NCI-H2171 (cell line): ENCODE measurements around the gene SLC39A2.
"Not testable (repeated sequence)": the region's sequence is repeated elsewhere in the genome, so short reads cannot be mapped to it uniquely, and the experiment has no call there.

Source experiments
- DNase-seq: peaks from one replicate; lab custom pipeline; 2025; lab: John Stamatoyannopoulos, UW

The SLC39A2 gene

DNA sequence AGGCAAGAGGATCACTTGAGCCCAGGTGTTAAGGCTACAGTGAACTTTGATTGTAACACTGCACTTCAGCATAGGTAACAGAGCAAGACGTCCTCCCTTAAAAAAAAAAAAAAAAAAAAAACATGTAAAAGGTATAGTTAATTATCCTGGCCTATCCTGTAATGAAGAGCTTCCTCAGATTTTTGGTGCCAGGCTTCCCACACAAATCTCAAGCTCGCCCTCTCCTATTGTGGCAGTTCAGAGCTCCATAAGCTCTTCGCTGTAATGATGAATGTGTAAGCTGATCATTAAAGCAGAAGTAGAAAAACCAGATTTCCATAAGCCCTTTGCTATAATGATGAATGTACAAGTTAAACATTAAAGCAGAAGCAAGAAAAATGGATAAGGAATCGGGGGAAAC, 2.0 kb upstream of the SLC39A2 start:
- DNase-seq = no peak

DNA sequence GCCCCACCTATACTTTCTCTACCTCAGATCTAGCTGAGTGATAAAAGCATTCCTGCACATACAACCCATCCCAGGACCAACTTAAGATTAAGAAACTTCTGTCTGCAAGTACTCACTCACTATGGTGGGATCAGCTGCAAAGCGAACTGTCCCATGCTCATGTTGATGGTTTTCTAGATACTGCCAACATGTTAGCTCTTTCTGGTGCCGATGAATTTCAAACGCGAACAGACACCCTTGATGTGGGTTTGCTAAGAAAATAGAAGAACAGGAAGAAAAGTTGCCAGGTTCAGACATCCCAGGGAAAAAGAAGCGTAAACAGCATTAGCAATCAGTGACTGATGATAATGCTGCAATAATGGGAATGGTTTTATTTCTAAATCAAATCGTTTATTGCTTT, 1.5 kb upstream of the SLC39A2 start:
- DNase-seq = no peak

DNA sequence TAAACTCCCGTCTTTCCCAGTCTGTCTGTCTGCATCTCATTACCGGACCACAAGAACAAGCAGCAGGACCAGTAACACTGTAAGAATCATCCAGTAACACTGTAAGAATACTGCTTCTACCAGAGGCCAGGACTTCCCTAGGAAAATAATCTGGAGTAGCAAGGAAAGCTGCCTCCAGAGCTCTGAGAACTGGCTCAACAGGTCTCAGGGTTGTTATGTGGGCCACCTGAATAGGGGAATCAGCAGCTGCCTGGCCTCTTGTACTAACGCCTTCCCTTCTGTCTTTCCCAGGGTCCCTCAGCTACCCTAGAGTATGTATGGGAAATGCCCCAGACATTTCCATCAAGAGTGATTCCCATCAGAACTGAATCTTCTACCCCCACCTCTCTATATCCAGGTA, 954 bp upstream of the SLC39A2 start:
- no peak for DNase-seq

DNA sequence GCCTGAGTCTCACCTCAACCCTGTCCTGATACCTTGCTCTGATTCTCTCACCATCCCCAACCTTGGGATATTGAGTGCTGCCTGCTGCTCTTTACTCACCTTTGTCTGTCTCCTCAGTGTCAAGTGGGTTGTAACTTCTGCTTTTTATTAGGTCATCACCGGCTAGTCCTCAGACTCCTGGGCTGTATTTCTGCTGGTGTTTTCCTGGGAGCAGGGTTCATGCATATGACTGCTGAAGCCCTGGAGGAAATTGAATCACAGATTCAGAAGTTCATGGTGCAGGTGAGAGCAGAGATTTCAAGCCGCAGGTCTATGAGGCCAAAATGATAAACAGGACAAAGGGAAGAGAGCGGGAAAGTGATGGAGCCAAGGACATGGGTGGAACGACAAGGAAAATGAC, 498 bp downstream of the SLC39A2 start:
- DNase-seq = no peak

DNA sequence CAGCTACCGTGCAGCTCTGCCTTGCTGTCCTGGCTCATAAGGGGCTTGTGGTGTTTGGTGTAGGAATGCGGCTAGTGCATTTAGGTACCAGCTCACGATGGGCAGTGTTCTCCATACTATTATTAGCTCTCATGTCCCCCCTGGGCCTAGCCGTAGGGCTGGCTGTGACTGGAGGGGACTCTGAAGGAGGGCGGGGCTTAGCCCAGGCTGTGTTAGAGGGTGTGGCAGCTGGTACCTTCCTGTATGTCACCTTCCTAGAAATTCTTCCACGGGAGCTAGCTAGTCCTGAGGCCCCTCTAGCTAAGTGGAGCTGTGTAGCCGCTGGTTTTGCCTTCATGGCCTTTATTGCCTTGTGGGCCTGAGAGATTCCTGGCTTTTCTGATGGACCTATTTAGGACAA, 2.1 kb downstream of the SLC39A2 start:
- DNase-seq = no peak

DNA sequence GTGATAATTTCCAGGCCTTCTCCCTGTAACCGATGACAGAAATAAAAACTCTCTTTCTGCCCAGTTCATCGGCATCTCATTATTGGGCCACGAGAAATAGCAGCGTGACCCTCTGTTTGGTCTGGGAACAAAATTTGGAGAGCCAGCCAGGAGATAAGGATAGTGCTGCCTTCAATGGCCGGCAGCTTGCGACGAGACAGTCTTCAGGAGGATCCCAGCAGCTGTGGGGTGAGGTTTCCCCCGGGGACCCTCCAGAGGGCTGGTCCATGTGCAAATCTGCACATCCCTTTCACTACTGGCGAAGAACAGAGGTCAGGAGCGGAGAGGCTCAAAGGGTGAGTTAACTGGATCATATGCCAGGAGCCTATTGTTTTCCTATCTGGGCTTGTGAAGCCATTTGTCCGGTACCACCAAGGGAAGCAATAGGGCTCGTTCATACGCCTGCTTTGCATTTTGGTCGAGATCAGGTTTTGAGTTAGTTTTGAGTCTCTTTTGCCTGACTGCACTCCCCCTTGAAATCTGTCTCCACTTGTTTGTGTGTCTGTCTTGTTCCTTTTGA, 4.8 kb downstream of the SLC39A2 start:
- DNase-seq = no peak

DNA sequence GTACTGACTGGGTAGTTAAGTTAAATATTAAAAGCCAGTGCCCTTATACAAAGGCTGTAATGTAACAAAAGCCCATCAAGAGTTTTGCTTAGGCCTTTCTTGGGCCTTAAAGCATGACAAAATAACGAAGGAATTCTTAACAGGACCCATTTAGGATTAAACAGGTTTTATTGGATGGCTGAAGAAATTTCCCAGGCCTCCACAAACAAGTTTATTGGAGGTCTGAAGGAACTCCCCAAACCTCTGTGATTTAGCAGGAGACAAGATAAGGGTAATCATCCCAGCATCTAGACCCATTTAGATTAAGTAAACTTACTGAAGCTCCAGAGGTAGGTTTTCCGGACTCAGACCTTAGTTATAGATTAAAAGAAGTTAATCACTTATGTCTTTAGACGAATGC, 10.6 kb downstream of the SLC39A2 start:
- DNase-seq = not testable (repeated sequence)

DNA sequence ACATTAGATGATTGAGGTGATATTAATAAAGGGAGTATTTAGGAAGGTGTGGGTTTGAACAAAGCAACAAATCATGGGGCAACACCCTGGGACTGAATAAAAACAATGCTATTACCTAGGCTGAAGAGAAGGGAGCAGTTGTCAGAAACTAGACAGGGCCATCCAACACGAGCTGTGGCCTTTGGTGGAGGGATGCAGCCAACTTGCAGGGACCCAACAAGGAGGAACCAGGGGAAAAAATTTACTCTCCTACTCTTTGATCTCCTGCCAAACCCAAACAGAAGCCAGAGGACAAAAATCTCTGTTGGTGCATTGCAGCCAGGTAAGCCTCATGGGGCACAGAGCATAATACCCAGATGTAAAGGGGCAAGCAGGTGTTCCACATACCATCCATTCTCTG, 12.0 kb downstream of the SLC39A2 start:
- no peak for DNase-seq

DNA sequence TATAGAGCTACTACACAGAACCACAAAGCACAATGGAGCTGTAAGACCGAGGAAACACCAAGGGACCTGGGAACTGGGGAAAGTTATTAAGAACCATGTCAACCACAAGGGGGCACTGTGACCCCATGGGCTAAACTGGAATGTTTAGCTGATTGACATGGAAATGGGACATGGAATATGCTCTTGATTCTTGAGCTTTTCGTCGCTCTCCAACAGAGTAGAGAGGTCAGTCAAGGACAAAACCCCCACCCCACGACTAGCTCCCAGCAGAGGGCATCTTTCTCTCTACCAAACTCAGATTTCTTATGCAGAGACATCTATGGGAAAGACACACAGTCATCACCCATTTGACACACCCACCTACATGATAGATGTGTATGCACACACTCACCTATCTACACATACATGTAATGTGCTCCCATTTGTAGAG, 15.7 kb downstream of the SLC39A2 start:
- DNase-seq = peak; percentile 94

DNA sequence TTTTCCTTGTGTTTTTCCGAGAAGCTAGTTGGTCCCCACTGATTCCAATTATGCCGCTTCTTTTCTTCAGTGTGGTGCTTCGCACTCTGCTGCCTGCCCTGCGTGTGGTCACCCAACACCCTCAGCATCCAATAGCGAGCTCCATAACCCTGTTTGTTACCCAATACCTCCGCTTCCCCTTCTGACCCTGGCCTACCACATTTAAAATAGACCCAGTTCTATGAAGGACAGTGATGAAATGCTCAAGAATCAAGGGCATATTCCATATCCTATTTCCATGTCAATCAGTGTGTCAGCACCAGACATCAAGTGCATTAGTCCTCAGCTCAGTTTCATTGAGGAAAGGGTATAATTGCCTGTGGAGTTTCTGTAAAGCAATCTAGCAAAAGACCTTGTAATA, 16.2 kb downstream of the SLC39A2 start:
- no peak for DNase-seq

DNA sequence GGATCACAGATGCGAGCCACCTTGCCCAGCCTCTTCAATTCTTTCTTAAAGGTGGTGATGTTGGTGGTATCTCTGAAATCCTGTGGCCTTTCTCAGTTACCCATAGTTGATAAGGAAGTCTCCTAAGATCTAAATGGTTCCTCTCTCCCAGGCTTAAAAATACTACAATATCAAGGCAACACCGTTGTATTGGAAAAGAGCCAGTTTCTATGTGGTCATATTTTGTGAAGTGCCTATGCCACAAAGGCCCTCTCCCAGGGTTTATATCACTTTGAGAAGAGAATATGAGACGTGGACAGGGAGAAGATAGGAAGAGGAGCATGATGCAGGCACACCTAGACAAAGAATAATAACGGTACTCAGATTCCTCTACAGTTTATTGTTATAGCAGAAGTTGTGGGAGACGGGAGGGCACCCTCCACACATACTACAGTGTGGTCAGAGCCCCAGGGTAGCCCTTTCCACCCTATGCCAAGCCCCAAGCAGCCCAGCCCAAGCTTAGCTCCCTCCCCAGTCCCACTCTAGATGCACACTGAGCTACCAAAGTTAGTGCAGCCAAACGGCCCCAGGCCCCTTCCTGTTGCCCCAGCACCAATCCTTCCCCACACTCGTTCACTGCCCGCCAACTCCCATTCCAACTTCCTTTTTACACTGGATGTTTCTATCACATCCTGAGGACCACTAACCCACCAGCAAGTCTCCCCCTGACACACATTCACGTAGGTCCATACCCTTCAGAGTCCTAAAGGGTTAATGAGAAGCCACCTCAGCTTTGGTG, 17.5 kb downstream of the SLC39A2 start:
- no peak for DNase-seq

DNA sequence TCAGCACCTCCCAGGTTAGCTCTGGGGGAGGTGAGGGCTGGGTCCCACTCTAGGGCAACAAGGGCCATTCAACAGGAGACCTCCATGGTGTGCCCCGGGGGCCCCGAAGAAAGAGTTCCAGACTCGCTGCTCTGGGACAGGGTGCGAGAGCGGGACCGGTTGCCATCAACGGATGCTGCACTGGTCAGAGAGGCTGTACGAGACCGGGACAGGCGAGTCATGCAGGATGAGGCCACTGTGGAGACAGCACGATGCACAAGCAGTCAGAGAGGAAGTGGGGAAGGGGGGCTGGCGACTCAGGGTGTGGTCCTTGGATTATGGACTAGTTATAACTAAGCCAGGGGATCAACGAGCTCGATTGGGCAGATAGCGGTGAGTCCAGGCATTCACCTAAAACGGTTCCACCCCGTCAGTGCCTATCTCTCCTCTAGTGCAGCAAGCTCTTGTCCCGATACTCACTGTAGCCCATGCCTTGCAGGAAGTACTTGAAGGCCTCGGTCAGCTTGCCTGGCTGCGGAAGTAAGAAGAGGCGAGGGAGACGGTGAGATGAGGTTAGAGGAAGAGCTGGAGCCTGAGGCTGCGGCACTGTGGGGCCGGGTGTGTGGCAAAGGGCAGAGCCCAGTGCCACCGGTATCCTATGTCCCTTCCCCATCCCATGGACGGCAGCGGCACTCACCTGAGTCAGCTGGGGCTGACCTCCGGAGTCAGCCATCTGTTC, 18.6 kb downstream of the SLC39A2 start:
- DNase-seq = no peak

DNA sequence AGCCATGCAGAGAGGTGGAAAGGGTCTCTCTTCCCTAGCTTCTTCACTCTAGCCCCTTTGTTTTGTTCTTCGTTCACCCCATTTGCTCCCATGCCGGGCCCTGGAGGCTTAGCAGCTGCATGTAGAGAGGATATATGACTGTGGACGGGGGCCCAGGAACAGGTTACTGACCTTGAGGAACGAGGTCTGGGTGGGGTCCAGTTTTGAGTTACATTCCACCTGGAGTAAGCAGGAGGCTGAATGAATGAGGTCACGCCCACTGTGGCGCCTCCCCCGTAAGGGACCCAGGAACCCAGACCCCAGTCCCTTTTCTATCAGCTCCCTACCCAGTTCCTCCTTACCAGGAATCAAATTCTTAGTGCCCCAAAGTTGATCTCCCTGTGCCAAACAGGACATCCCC, 19.2 kb downstream of the SLC39A2 start:
- DNase-seq = no peak

DNA sequence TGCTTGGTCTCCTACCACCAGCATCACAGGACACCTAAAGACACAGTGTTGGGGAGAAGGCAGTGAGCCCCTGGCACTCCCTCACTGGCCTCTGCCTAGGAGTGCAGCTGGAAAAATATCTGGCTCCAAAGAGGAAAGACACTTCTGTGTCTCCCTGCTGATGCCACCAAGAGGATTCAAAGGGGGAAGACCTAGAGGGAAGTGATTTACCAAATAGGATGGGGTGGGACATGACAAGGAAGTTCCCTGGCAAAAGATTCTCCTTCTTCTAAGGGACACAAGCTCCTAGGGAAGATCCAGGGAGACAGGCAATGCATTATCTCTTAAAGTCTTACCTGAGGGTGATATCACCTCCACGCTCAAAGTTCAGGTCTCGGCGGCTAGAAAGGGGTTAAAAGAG, 19.7 kb downstream of the SLC39A2 start:
- no peak for DNase-seq

DNA sequence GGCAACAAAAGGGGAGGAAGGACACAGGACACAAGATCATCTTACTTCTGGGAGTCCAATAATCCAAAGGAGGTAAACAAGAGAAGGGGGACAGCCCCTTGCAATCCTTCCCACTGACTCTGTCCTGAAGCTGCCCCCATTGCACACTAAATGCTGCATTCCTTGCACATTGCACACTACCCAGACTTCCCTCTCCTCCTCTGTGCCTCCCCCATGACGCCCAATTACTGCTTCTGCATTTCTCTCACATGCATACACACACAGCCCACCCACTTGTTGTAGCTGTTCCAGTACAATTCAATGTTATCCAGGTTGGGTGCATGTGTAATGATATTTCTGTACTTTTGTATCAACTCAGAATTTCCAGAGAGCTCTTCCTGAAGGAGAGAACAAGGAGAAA, 20.3 kb downstream of the SLC39A2 start:
- DNase-seq = no peak

DNA sequence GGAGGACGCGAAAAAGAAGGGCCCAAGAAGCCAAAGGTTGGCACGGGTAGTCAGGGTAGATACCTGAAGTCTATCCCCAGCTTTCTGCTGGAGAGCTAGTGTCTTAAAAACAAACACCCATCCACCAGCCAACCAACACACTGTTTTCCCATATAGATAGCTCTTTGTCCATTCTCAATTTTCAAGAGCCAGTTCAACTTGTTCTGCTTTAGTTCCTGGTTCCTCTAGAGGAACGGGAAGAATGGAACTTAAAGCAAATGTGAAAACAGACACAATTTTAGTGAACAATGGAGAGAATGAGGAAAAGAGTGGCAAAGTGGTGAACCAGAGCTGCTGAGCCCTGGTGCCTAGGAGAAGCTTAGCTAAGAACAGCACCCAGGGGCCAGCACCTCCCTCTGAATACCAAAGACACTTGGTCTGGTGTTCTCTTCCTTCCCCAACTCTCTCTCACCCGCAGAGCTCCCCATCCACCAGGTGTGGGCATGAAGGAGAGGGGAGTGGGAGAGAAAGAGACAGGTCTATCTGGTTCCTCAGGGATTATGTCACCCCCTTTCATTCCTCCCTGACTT, 22.0 kb downstream of the SLC39A2 start:
- no peak for DNase-seq

DNA sequence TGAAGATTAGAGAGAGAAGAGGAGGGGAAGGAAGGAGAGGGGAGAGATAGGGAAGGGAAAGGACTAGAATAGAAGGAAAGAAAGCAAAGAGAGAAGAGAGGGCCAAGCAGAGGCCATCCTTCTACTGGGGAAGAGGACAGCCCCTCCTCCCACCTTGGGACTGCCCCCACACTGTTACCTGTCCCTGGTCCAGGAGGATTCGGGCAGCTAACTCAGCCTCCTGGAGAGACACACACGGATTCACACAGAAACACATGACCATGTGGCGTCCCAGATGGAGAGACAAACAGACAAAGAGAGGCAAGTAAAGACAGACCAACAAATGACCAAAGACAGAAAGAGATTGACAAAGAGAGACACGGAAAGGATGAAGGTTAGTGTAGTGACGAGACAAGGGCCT, 23.6 kb downstream of the SLC39A2 start:
- no peak for DNase-seq

DNA sequence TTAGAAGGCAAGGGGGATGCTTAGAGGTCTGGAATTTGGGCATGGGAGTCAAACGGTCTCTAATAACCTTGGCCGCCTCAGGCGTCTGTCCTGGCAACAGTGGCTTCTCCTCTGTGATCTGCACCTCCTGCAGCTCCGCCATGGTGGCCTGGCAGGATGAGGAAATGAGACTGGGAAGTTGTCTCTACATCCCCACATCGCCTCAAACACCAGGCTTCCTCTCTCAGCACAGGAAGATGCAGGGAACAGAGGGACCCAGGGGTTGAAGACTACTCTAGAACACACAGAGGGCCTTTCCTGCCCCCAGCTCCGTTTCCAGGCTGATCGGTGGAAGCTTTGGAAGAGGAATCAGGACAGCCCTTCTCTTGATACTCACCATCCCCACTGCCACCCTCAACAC, 24.1 kb downstream of the SLC39A2 start:
- DNase-seq = no peak

DNA sequence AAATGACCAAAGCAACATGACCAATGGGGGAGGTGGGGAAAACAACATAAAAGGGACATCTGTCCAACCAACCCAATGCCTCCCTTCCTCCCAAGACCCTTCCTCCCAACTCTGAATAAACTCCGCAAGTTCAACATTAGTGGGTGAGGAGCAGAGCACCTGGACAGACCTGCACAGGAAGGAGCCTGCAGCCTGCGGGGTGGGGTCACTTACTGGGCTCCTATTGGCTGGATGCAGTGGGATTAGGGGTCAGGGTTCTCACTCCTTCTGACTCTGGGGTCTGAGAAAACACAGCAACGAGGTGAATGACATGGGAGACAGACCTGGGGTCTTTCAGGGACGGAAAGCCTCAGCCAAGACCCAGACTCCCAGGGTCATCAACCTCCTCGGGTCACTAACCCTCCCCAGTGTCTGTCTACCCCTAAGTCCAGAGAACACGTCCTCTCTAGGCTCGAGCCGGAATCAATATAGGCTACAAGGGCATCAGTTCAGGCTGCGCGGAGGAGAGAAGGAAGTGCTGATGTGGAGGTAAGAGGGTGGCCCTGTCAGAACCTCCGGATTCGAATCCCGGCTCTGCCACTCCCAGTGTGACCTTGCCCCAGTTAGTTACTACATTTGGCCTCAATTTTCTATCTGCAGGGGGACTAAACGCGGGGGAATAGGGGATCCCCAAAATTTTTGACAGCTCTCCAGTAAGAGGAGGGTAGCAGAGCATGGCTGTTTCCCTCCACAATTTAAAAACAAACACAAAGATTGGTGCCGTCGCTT, 24.9 kb downstream of the SLC39A2 start:
- no peak for DNase-seq

DNA sequence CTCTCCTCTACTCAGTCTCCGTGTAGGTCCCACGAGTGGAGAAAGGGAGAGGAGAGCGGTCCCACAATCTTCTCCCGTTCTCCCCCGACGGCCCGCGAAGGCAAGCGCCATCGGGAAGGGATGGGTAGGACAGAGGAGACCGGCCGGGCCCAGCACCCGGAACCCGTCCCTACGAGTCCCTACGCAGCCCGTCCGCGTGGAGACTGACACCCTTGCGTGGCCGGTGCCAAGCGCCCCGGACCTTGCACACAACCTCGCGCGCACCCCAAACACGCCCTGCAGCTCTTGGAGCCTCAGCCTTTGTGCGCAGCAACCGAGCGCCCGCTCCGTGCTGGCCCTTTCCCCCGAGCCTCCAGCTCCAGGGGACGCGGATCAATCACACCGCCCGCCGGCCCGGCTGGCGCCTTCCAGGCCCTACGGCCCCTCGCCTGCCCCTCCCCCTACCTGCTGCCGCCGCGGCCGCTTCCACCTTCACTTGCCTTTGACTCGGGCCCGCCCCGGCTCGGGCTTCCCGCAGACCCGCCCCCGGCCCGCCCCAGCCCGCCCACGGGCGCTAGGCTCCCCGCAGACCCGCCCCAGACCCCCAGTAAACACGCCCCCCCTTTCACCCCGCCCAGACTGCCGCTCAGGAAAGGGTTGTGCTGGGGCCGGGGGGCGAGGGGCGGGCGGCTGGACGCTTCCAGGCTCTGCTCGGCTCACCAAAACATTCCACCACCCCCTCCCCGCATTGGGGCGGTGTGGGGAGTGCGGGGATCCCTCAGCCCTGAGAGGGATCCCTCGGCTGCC, 25.7 kb downstream of the SLC39A2 start, which contains the start of gene NDRG2:
NDRG2 (minus strand) TSS at position 477 of the 786 bp plus-strand sequence. CDS start 1,746 bp downstream, outside the sequence.
- DNase-seq = peak; percentile 89
